Renal cortical epithelial cell (primary cell): ENCODE measurements around the gene ARHGEF28. TPM values are rescaled to one million over a fixed set of nuclear protein-coding genes. Genes with fewer than 3 reads are reported as not detected.

Experiments used
- total RNA-seq: library from RNA; depleted of rRNA; stranded (reverse); fragments of >200 nt; gene quantifications from 2 replicates; pipeline ENCODE4 v1.2.3, GENCODE V29; 2014

Gene ARHGEF28
- total RNA-seq, 1 donor from 2014 or later, result 112 TPM

Other genes with a start within 250 kb of the ARHGEF28 start
- gene FOXD1, start 177.4 kb upstream of the ARHGEF28 start, total RNA-seq, result 7.3 and 9.6 TPM in 2 replicates
- gene BTF3, start 127.8 kb upstream of the ARHGEF28 start, total RNA-seq, result 267 and 336 TPM in 2 replicates
- 19.0 and 21.0 TPM in 2 replicates for gene ANKRA2, start 60.6 kb upstream of the ARHGEF28 start, total RNA-seq
- gene UTP15, start 60.5 kb upstream of the ARHGEF28 start, total RNA-seq, result 22.2 and 24.0 TPM in 2 replicates